HepG2 (cell line): ENCODE measurements around the gene VTI1B. TPM values are rescaled to one million over a fixed set of nuclear protein-coding genes. Genes with fewer than 3 reads are reported as not detected.
A peak's percentile ranks its signal among the peaks of the same experiment; 100 is the strongest.

ENCODE experiments used
- CBFB ChIP-seq: sonication (generic); formaldehyde crosslinking; IDR thresholded peaks from 2 replicates; pipeline ENCODE4 v1.4.0; 2020; ENCODE audit warnings: missing genetic modification reagents
- CBX1 ChIP-seq: IDR thresholded peaks from one replicate; pipeline ENCODE4 v1.6.1; 2016; ENCODE audit warnings: antibody characterized with exemption, low read depth
- CBX5 ChIP-seq: sonication (generic); formaldehyde crosslinking; IDR thresholded peaks from 2 replicates; pipeline ENCODE4 v1.4.0; 2020; ENCODE audit warnings: missing genetic modification reagents, borderline replicate concordance
- EHMT2 ChIP-seq: fragments of 200-600 bp; sonication (generic); IDR thresholded peaks from 2 replicates; pipeline ENCODE4 v1.7.0; 2017; ENCODE audit warnings: antibody characterized with exemption, low read depth, low read length, borderline replicate concordance
- ELF3 ChIP-seq: IDR thresholded peaks from 2 replicates; pipeline ENCODE4 v1.6.1; 2016; ENCODE audit warnings: missing genetic modification reagents, missing compliant biosample characterization
- ESRRA ChIP-seq: sonication (generic); formaldehyde crosslinking; IDR thresholded peaks from 2 replicates; pipeline ENCODE4 v1.5.1; 2020; ENCODE audit warnings: mild to moderate bottlenecking, low read depth, missing genetic modification reagents
- FOSL2 ChIP-seq: sonication (generic); formaldehyde crosslinking; IDR thresholded peaks from 2 replicates; pipeline ENCODE4 v1.4.0; 2020; ENCODE audit warnings: missing genetic modification reagents
- FOXJ3 ChIP-seq: sonication (generic); formaldehyde crosslinking; IDR thresholded peaks from 2 replicates; pipeline ENCODE4 v1.4.0; 2020; ENCODE audit warnings: missing genetic modification reagents, mild to moderate bottlenecking, borderline replicate concordance
- GTF2F1 ChIP-seq: fragments of 150-350 bp; IDR thresholded peaks from 2 replicates; pipeline ENCODE4 v1.6.1; 2014; ENCODE audit warnings: low read length
- MXD4 ChIP-seq: IDR thresholded peaks from 2 replicates; pipeline ENCODE4 v1.6.1; 2016; ENCODE audit warnings: mild to moderate bottlenecking, missing biosample characterization, missing genetic modification reagents
- PITX1 ChIP-seq: sonication (generic); formaldehyde crosslinking; IDR thresholded peaks from 2 replicates; pipeline ENCODE4 v1.5.1; 2020; ENCODE audit warnings: mild to moderate bottlenecking, missing genetic modification reagents
- POLR2G ChIP-seq: fragments of 200-400 bp; formaldehyde crosslinking; IDR thresholded peaks from 2 replicates; pipeline ENCODE4 v1.6.1; 2018; ENCODE audit warnings: mild to moderate bottlenecking, low read depth, low read length, moderate library complexity
- SMARCC2 ChIP-seq: fragments of 450-650 bp; IDR thresholded peaks from 2 replicates; pipeline ENCODE4 v1.6.1; 2017; ENCODE audit warnings: antibody characterized with exemption, mild to moderate bottlenecking
- SMC3 ChIP-seq: IDR thresholded peaks from 2 replicates; pipeline ENCODE4 v1.6.1; 2011; ENCODE audit warnings: low read length, improper control_type of control experiment
- TBL1XR1 ChIP-seq: fragments of 150-350 bp; IDR thresholded peaks from 2 replicates; pipeline ENCODE4 v1.6.1; 2014; ENCODE audit warnings: borderline replicate concordance, low read length; ENCODE audit not compliant: partially characterized antibody
- ZBTB42 ChIP-seq: sonication (generic); formaldehyde crosslinking; IDR thresholded peaks from 2 replicates; pipeline ENCODE4 v1.5.0; 2020; ENCODE audit warnings: mild to moderate bottlenecking, missing genetic modification reagents
- ZFP36L2 ChIP-seq: sonication (generic); formaldehyde crosslinking; IDR thresholded peaks from 2 replicates; pipeline ENCODE4 v1.4.0; 2020; ENCODE audit warnings: missing genetic modification reagents
- ZMYM3 ChIP-seq: sonication (generic); formaldehyde crosslinking; IDR thresholded peaks from 2 replicates; pipeline ENCODE4 v1.5.1; 2020; ENCODE audit warnings: mild to moderate bottlenecking, missing genetic modification reagents
- ZNF160 ChIP-seq: sonication (generic); formaldehyde crosslinking; IDR thresholded peaks from 2 replicates; pipeline ENCODE4 v1.8.0; 2022; ENCODE audit warnings: mild to moderate bottlenecking, inconsistent platforms, missing genetic modification reagents
- ZNF180 ChIP-seq: sonication (generic); formaldehyde crosslinking; IDR thresholded peaks from 2 replicates; pipeline ENCODE4 v1.4.0; 2020; ENCODE audit warnings: low read depth, missing genetic modification reagents, borderline replicate concordance
- ZNF207 ChIP-seq: fragments of 450-650 bp; IDR thresholded peaks from 2 replicates; pipeline ENCODE4 v1.6.1; 2016; ENCODE audit warnings: antibody characterized with exemption, borderline replicate concordance
- ZNF335 ChIP-seq: sonication (generic); formaldehyde crosslinking; IDR thresholded peaks from 2 replicates; pipeline ENCODE4 v1.4.0; 2020; ENCODE audit warnings: missing genetic modification reagents
- polyA plus RNA-seq, 8 experiments: library from polyadenylated mRNA; depleted of rRNA in 3 of 8; stranded (reverse) in 7 of 8; unstranded in 1 of 8; fragments of >200 nt; fragmentation: Illumina TruSeq in 4 of 8; extraction: Trizol in 4 of 8; gene quantifications; 2 replicates each; pipeline versions ENCODE4 v1.2.1 to v1.2.3, GENCODE V29; 2011 to 2016; ENCODE audit warnings: low read depth in 4 of 8, missing spikeins in 1 of 8, mixed read lengths in 1 of 8; ENCODE audit not compliant: insufficient read depth in 1 of 8
- total RNA-seq, 5 experiments: library from RNA; depleted of rRNA; stranded (reverse); fragments of >200 nt; fragmentation: Illumina TruSeq; extraction: Trizol; gene quantifications; 2 replicates each; pipeline ENCODE4 v1.2.3, GENCODE V29; 2016; ENCODE audit warnings: low read depth in 1 of 5
- TF ChIP-seq, protein P1 (sequence below): sonication (generic); formaldehyde crosslinking; IDR thresholded peaks from 2 replicates; pipeline ENCODE4 v1.4.0; 2020; ENCODE audit warnings: low read depth, missing genetic modification reagents
- TF ChIP-seq, protein P2 (sequence below), 2 experiments: sonication (generic) in 1 of 2; formaldehyde crosslinking in 1 of 2; IDR thresholded peaks; 2 replicates each; pipeline versions ENCODE4 v1.4.0 to v1.6.1; 2018 to 2020; ENCODE audit warnings: missing genetic modification reagents in 2 of 2, borderline replicate concordance in 1 of 2, low read depth in 1 of 2, mild to moderate bottlenecking in 1 of 2, missing biosample characterization in 1 of 2
- TF ChIP-seq, protein P3 (sequence below): IDR thresholded peaks from 2 replicates; pipeline ENCODE4 v1.6.1; 2012; ENCODE audit warnings: inconsistent platforms
- TF ChIP-seq, protein P4 (sequence below): sonication (generic); formaldehyde crosslinking; conservative IDR thresholded peaks from 2 replicates; pipeline ENCODE4 v1.4.0; 2020; ENCODE audit warnings: missing genetic modification reagents

VTI1B gene
- total and polyA plus RNA-seq, 2 of the 13 experiments (the other 11 are each of a cell fraction or from before 2014, with no cell fraction given): 39.0 to 103 TPM

DNA sequence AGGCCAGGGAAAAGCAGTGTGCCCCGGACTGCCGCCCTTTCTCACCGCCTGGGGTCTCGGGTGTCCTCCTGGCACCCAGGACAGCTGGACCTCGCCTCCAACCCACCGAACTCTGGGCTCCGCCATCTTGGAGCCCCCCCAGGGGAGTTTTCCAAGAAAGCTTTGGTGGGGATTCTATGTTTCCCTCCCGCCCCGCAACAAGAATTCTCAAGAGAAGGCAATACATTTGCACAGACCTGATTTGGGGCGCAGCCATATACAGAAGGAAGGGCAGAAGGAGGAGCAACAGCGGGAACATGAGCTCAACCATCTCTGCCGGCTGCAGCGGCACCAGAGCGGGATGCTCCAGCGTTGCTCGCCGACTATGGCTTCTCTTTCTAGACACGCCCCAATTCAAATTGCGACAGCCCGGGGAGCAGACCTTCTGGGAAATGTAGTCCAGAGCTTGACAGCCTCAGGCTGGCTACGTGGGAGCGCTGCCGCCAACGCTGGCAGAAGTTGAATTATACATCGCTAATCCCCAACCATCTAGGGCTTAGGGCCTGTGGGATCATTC is 21.0 kb upstream of the VTI1B start, which contains the start of gene RDH11 (continued):
- TF ChIP-seq, protein P1, sequence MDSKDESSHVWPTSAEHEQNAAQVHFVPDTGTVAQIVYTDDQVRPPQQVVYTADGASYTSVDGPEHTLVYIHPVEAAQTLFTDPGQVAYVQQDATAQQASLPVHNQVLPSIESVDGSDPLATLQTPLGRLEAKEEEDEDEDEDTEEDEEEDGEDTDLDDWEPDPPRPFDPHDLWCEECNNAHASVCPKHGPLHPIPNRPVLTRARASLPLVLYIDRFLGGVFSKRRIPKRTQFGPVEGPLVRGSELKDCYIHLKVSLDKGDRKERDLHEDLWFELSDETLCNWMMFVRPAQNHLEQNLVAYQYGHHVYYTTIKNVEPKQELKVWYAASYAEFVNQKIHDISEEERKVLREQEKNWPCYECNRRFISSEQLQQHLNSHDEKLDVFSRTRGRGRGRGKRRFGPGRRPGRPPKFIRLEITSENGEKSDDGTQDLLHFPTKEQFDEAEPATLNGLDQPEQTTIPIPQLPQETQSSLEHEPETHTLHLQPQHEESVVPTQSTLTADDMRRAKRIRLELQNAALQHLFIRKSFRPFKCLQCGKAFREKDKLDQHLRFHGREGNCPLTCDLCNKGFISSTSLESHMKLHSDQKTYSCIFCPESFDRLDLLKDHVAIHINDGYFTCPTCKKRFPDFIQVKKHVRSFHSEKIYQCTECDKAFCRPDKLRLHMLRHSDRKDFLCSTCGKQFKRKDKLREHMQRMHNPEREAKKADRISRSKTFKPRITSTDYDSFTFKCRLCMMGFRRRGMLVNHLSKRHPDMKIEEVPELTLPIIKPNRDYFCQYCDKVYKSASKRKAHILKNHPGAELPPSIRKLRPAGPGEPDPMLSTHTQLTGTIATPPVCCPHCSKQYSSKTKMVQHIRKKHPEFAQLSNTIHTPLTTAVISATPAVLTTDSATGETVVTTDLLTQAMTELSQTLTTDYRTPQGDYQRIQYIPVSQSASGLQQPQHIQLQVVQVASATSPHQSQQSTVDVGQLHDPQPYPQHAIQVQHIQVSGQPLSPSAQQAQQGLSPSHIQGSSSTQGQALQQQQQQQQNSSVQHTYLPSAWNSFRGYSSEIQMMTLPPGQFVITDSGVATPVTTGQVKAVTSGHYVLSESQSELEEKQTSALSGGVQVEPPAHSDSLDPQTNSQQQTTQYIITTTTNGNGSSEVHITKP (CRISPR knock-in tag): peak; percentile 65; the same call in 1 of the 2 replicates
- TF ChIP-seq ZNF207 (no peak), ZMYM3 (no peak), CBX1 (peak; percentile 63), FOXJ3 (no peak), SMARCC2 (no peak), ESRRA (CRISPR knock-in tag) (no peak), ZBTB42 (no peak), ZNF160 (no peak), FOSL2 (CRISPR knock-in tag) (peak; percentile 41; the same call in 1 of the 2 replicates), ZFP36L2 (CRISPR knock-in tag) (no peak), CBFB (no peak), GTF2F1 (no peak), TBL1XR1 (peak; percentile 18), MXD4 (CRISPR knock-in tag) (no peak; the same call in 1 of the 2 replicates), ZNF335 (CRISPR knock-in tag) (peak; percentile 97), ZNF180 (CRISPR knock-in tag) (no peak), ELF3 (CRISPR knock-in tag) (no peak), CBX5 (CRISPR knock-in tag) (no peak), POLR2G (peak; percentile 95), PITX1 (CRISPR knock-in tag) (0 out of 2 replicates have a peak, but pooled peaks have one; percentile 9), SMC3 (no peak; the same call in 1 of the 2 replicates), EHMT2 (no peak)
- TF ChIP-seq, protein P2, sequence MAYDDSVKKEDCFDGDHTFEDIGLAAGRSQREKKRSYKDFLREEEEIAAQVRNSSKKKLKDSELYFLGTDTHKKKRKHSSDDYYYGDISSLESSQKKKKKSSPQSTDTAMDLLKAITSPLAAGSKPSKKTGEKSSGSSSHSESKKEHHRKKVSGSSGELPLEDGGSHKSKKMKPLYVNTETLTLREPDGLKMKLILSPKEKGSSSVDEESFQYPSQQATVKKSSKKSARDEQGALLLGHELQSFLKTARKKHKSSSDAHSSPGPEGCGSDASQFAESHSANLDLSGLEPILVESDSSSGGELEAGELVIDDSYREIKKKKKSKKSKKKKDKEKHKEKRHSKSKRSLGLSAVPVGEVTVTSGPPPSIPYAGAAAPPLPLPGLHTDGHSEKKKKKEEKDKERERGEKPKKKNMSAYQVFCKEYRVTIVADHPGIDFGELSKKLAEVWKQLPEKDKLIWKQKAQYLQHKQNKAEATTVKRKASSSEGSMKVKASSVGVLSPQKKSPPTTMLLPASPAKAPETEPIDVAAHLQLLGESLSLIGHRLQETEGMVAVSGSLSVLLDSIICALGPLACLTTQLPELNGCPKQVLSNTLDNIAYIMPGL (CRISPR knock-in tag; IDR thresholded peaks at IDR 0.05; ENCODE audit: borderline replicate concordance in 1 of 2, low read depth in 1 of 2): peak in 1 of 2 experiments; percentile 63; a peak in 2 of 4 replicates
- TF ChIP-seq, protein P3, sequence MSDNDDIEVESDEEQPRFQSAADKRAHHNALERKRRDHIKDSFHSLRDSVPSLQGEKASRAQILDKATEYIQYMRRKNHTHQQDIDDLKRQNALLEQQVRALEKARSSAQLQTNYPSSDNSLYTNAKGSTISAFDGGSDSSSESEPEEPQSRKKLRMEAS: peak; percentile 63
- TF ChIP-seq, protein P4, sequence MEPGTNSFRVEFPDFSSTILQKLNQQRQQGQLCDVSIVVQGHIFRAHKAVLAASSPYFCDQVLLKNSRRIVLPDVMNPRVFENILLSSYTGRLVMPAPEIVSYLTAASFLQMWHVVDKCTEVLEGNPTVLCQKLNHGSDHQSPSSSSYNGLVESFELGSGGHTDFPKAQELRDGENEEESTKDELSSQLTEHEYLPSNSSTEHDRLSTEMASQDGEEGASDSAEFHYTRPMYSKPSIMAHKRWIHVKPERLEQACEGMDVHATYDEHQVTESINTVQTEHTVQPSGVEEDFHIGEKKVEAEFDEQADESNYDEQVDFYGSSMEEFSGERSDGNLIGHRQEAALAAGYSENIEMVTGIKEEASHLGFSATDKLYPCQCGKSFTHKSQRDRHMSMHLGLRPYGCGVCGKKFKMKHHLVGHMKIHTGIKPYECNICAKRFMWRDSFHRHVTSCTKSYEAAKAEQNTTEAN (CRISPR knock-in tag): no peak
